ENCODE data around the gene MRPL39.

- TF ChIP-seq POLR2A (IDR thresholded peaks at IDR 0.05) (no peak), CTCF (IDR thresholded peaks at IDR 0.05) (no peak)
Measured at GRCh38 chr21:25619198-25619597, 11.9 kb upstream of the MRPL39 start.
